Ureter (tissue), 1 donor: ENCODE results near the gene GVQW3. TPM values are rescaled to one million over a fixed set of nuclear protein-coding genes. Genes with fewer than 3 reads are reported as not detected.
A peak's percentile ranks its signal among the peaks of the same experiment; 100 is the strongest.
"Not testable (repeated sequence)": the region's sequence is repeated elsewhere in the genome, so short reads cannot be mapped to it uniquely, and the experiment has no call there.

ENCODE experiments used
- DNase-seq: peaks from one replicate; pipeline ENCODE4 v3.0.0-alpha.2; 2020; ENCODE audit warnings: low spot score
- total RNA-seq: library from RNA; stranded (reverse); gene quantifications from one replicate; pipeline ENCODE4 v1.2.4, GENCODE V29; 2023
- donor health status: DM: yes; HTN: yes; CAD: no.

The GVQW3 gene
- total RNA-seq, 1 donor from 2014 or later: 2.4 TPM

- DNase-seq: no peak
Observed at GRCh38 chr11:76388408-76388807, 7.3 kb downstream of the GVQW3 start.

DNA sequence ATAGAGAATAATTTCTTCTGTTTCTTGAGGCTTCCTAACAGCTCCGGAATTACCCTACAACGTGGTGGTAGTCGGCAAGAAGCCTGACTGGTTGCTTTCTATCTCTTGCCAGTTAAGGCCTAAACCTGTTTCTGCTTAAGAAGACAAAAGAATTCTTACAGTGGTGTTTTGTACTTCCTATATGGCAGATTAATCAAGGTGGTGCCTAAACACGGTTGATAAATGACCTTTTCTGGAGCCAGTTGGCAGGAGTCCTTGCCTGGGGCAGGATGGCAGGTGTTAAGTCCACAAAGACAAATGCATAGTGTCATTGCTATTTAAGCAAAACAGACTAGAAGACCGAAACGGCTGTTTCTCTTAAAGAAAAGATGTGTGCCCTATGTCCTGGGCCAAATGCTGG, 9.9 kb downstream of the GVQW3 start:
- DNase-seq: no peak

GRCh38 chr11:76391811-76392475, 10.8 kb downstream of the GVQW3 start:
- no peak for DNase-seq

GRCh38 chr11:76392870-76393269, 11.7 kb downstream of the GVQW3 start:
- DNase-seq: no peak

DNA sequence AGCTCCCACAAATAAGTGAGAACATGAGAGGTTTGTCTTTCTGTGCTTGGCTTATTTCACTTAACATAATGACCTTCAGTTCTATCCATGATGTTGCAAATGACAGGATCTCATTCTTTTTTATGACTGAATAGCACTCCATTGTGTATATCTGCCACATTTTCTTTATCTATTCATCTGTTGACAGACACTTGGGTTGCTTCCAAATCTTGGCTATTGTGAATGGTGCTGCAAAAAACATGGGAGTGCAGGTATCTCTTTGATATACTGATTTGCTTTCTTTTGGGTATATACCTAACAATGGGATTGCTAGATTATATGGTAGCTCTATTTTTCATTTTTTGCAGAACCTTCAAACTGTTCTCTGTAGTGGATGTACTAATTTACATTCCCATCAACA, 13.3 kb downstream of the GVQW3 start:
- no peak for DNase-seq

DNA sequence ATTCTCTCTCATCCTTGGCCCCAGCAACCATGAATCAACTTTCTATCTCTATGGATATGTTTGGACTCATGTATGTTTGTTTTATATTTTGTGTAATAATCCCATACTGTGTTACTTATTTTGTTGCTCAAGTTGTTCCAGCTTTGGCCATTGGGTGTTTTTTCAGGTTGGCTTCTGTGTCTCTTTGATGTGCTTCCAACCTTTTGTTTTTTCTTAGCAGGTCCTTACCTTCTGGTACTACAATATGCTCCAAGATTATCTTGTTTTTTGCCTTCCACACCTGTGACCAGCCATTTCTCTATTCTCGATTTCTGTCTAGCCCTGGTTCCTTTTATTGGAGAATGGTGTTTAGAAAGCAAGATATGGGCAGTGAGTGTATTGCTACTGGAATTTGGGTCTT, 14.2 kb downstream of the GVQW3 start:
- no peak for DNase-seq

GRCh38 chr11:76397383-76397782, 16.3 kb downstream of the GVQW3 start:
- no peak for DNase-seq

DNA sequence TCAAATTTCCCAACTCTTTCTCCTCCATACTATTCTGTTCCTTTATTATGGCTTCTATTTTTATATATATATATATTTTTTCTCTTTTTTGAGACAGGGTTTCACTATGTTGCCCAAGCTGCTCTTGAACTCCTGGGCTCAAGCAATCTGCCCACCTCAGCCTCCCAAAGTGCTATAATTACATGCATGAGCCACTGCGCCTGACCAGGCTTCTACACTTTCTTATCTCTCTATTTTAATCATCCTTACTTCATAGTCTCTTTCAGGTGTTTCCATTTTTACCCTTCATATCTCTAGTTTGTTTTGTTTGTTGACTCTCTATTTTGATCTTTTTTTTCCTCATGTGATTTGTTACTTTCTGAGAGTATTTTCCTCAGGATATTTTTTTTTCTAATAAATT, 19.8 kb downstream of the GVQW3 start:
- no peak for DNase-seq

DNA sequence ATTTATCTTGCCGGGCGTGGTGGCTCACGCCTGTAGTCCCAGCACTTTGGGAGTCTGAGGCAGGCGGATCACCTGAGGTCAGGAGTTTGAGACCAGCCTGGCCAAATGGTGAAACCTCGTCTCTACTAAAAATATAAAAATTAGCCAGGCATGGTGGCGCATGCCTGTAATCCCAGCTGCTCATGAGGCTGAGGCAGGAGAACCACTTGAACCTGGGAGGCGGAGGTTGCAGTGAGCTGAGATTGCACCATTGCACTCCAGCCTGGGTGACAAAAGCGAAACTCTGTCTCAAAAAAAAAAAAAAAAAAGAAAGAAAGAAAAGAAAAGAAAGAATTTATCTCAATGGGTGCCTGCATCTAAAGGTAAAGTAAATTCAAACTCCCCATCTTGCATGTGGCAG, 20.4 kb downstream of the GVQW3 start:
- DNase-seq: not testable (repeated sequence)

- DNase-seq: no peak
Observed at GRCh38 chr11:76406359-76406758, 25.2 kb downstream of the GVQW3 start.

DNA sequence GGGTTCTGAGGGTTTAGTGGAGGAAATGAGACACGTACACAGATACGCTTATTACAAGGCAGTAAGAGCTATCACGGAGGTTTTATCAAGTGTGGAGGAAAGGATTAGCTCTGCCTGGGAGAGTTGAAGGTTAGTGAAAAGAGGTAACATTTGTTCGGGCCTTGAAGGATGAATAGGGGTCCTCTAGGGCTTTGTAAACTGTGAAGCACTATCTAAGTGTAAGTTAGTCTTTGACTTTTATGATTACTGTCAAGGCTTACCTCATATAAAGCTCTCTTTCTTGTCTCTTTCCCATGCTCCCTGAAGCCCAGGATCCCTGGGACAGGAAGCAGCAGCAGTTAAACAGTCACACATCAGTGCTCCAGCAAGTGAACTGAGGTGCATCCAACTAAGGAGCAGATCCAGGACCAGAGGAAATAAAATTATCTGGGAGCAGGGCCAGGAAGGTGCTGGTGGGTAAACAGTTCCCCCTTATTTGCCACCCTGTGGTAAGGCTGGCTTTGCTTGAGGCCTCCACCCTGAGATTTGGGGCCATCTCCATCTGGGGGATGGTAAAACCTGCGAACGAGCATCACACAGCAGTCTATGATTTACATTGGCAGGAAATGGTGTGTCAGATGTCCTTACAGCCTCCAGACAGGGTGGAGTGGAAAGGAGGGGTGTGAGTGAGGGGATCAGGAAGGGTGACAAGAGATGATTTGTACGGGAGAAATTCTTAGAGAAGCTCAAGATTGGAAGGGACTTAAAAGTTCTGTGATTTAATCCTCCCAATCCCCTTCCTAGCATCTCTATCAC, 27.2 kb downstream of the GVQW3 start:
- no peak for DNase-seq

DNA sequence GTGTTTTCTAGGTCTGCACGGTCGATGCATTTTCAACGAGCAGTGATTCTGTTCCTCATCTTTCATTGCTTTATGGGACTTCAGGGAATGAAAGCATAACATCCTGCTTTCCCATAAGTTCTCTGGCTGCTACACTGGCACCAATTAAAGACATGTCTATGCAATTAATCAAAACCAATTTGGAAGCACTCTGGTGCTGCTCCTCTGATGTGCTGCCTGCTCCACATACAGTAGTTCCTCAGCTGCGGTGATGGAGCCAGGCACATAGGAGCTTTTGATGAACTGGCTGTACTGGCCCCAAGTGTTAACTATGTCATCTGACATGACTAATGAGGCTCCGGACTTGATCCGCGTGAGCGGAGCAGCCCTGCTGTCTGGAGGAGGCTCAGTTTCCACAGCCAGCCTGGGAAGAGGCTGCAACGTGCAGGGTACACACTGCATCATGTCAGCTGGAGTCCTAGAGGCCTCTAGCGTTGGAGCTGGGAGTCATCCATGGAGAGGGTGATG, 29.8 kb downstream of the GVQW3 start:
- DNase-seq: no peak

GRCh38 chr11:76415073-76415472, 34.0 kb downstream of the GVQW3 start:
- DNase-seq: no peak

GRCh38 chr11:76419896-76420295, 38.8 kb downstream of the GVQW3 start:
- DNase-seq: no peak

- DNase-seq: no peak
Observed at GRCh38 chr11:76424379-76424778, 43.3 kb downstream of the GVQW3 start.

DNA sequence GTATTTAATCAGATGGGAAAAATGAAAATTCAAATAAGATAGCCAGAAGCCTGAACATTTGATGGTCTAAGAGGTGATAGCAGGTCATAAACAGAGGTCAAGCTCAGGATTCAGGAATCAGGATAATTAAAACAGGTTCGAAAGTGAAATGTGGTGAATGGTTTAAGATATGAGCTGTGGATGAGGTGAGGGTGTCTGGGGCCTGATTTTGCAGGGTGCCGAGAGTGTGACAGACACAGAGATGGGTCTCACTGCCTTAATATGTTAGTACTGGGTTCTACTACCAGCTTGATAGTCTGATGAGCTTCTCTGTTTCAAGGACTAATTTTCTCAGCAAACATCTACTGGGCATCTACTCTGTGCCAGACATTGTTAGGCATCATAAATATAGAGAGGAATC, 43.8 kb downstream of the GVQW3 start:
- DNase-seq: no peak

GRCh38 chr11:76426660-76427059, 45.5 kb downstream of the GVQW3 start:
- DNase-seq: no peak

GRCh38 chr11:76436020-76436419, 54.9 kb downstream of the GVQW3 start:
- no peak for DNase-seq

GRCh38 chr11:76443268-76443980, 62.3 kb downstream of the GVQW3 start:
- DNase-seq: no peak

GRCh38 chr11:76444065-76444383, 62.9 kb downstream of the GVQW3 start:
- DNase-seq: no peak

- DNase-seq: peak; percentile 96
Observed at GRCh38 chr11:76444384-76445120, 63.4 kb downstream of the GVQW3 start, which contains the start of gene EMSY. Gene EMSY, plus strand, starts transcription at chr11:76445018. Its CDS starts 1,921 bp downstream, at chr11:76446939.
